Measurements from ENCODE around the gene MMAA.

- TF ChIP-seq CTCF (IDR thresholded peaks at IDR 0.05) (no peak), POLR2A (IDR thresholded peaks at IDR 0.05) (no peak)
Observed at GRCh38 chr4:145709336-145709735, 90.2 kb downstream of the MMAA start.

Measured in adrenal gland (tissue), 5 donors.